ENCODE results near the gene MTMR12.

MTMR12 gene

DNA sequence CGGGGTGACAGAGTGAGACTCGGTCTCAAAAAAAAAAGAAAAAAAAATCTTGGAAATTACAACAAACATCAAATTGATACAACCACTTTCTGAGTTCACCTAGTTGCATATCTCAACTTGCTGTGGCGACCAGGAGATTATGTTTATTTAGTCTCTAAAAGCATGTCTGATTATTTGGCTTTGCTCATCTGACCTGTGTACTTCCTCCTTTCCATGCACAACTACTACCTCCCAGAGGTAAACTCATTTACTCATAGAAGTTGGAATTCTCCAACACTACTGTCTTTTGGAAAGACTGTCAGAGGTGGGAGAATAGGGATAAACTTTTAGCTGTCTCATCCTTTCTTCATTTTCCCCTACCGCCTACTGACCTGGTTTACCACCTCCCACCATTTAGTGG is 42.6 kb downstream of the MTMR12 start:
- no peak for DNase-seq (ENCODE audit: low read depth)
- no peak overlapping the region for H3K4me3 ChIP-seq (ENCODE audit: low read depth, low read length)

DNA sequence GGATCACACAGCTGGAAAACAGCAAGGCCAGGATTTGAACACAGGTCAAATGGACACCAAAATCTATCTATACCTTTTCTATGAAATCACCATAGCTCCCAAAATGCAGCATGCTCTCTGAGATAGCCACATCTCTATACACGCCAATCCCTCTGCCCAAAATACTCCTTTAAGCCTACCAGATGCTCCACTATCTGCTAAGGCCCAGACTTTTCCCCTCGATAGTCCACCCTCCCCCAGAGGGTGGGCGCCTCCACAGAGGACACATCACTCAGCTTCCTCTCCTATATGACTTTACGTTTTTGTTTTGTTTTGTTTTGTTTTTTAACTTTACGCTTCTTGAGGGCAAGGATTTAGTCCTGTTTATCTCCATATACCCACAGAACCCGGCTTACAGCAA is 46.8 kb downstream of the MTMR12 start:
- no peak overlapping the region for H3K4me3 ChIP-seq (ENCODE audit: low read depth, low read length)
- TF ChIP-seq, protein P1, sequence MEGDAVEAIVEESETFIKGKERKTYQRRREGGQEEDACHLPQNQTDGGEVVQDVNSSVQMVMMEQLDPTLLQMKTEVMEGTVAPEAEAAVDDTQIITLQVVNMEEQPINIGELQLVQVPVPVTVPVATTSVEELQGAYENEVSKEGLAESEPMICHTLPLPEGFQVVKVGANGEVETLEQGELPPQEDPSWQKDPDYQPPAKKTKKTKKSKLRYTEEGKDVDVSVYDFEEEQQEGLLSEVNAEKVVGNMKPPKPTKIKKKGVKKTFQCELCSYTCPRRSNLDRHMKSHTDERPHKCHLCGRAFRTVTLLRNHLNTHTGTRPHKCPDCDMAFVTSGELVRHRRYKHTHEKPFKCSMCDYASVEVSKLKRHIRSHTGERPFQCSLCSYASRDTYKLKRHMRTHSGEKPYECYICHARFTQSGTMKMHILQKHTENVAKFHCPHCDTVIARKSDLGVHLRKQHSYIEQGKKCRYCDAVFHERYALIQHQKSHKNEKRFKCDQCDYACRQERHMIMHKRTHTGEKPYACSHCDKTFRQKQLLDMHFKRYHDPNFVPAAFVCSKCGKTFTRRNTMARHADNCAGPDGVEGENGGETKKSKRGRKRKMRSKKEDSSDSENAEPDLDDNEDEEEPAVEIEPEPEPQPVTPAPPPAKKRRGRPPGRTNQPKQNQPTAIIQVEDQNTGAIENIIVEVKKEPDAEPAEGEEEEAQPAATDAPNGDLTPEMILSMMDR (IDR thresholded peaks at IDR 0.05; ENCODE audit: insufficient read depth, low read depth, low read length, missing control alignments) = no peak
- no peak for DNase-seq (ENCODE audit: low read depth)

More for the DNA sequence above, 42.6 kb downstream of the MTMR12 start:
- TF ChIP-seq, protein P1 (IDR thresholded peaks at IDR 0.05; ENCODE audit: insufficient read depth, low read depth, low read length, missing control alignments) = no peak

DNA sequence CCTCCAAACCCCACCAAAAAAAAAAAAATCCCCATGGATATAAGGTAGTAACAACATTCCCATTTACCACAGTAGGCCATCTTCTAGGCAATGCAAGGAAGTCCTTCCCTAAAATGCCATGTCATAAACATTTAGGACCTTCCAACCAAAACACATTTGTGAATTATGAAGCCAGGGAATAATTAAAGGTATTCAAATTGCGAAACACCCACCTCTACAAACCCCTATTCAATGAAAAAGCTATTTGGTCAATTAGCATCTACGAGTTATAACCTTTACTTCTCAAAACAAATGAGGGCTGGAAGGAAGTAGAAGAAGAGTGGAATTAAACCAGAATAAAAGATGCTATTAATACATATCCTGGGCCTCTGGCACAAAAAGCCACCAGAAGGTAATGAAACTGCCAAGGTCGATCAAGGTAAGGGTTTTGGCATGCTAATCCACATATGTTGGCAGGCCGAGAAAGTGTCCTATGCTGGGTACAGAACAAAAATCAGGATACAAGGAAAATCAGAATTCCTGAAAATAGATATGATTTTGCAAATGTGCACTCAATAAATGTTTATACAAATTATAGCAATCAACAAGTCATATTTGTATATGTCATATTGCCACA is 47.7 kb downstream of the MTMR12 start:
- TF ChIP-seq, protein P1 (IDR thresholded peaks at IDR 0.05; ENCODE audit: insufficient read depth, low read depth, low read length, missing control alignments) = no peak
- DNase-seq (ENCODE audit: low read depth) = no peak
- no peak overlapping the region for H3K4me3 ChIP-seq (ENCODE audit: low read depth, low read length)

DNA sequence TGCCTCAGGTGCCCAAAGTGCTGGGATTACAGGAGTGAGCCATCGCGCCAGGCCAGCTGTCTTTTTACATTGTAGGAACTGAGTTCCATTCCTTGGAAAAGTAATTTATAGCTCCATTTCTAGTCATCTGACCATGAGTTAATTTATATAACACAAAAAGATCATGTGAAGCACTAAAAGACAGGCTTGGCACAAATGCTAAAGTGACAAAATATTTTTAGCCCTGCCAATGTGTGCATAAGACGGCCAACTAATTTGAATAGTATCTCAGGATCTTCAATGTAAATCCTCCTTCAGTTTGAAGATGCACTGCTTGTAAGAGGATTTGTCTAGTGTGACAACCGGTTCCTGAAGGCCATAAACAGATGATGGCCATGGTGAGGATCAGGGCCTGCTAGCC is 49.1 kb downstream of the MTMR12 start:
- TF ChIP-seq, protein P1 (IDR thresholded peaks at IDR 0.05; ENCODE audit: insufficient read depth, low read depth, low read length, missing control alignments) = no peak
- no peak overlapping the region for H3K4me3 ChIP-seq (ENCODE audit: low read depth, low read length)
- DNase-seq (ENCODE audit: low read depth) = no peak

DNA sequence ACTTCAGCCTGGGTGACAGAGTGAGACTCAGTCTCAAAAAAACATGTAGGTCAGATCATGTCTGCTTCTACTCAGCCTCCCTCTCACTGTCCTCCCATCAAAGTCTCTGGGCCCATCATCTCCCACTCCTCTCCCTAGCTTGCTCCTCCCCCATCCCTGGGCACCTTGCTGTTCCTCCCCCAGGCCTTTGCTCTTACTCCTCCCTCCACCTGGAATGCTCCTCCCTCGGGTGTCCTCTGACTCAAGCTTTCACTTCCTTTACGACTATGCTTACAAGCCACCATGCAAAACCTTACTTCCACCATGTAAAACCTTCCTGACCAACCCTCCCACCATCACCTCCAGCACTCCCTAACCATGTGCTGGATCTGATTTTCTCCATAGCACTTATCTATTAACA is 51.5 kb downstream of the MTMR12 start:
- TF ChIP-seq, protein P1 (IDR thresholded peaks at IDR 0.05; ENCODE audit: insufficient read depth, low read depth, low read length, missing control alignments) = no peak
- no peak overlapping the region for H3K4me3 ChIP-seq (ENCODE audit: low read depth, low read length)
- peak; percentile 53 for DNase-seq (ENCODE audit: low read depth)

DNA sequence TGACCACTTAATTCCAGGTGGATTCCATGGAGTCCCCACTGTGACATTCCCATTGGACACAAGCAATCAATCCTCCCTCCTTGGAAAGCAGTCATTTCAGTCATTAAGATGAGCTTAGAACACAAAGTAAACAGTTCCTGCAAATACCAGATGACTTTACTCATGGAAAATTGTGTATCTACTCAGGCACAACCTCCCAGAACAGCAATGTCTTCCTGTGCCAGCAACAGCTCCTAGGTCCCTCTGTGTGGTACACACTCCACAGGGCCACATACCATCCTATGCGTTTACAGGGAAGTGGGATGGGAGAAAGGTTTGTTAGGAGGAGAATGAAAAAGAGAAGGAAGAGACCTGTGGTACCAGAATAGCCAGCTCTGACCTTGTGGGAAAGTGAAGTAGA is 53.7 kb downstream of the MTMR12 start:
- TF ChIP-seq, protein P1 (IDR thresholded peaks at IDR 0.05; ENCODE audit: insufficient read depth, low read depth, low read length, missing control alignments) = no peak
- no peak for DNase-seq (ENCODE audit: low read depth)
- H3K4me3 ChIP-seq (ENCODE audit: low read depth, low read length) = no peak overlapping the region

DNA sequence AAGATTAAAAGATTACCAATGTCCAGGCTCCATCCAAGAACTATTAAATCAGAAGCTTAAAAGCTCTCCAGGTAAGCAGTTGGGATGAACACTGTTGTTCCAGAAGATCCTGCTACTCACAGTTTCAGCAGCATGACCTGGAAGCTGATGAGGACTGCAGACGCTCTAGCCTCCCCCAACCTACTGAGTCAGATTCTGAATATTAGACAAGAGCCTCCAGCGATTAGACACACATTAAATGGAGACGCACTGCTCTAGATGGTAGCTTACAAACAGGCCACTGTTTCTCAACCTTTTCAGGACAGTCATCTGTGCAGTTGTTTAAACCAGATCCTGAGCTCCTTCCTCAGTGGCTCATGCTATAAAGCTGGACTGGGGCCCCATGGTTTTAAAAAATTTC is 54.3 kb downstream of the MTMR12 start:
- TF ChIP-seq, protein P1 (IDR thresholded peaks at IDR 0.05; ENCODE audit: insufficient read depth, low read depth, low read length, missing control alignments) = no peak
- no peak for DNase-seq (ENCODE audit: low read depth)
- H3K4me3 ChIP-seq (ENCODE audit: low read depth, low read length) = no peak overlapping the region
